GM18951 (cell line): ENCODE measurements around the gene ZGRF1.
A peak's percentile ranks its signal among the peaks of the same experiment; 100 is the strongest.

Experiments used
- POLR2A ChIP-seq: IDR thresholded peaks from 4 replicates; pipeline ENCODE4 v1.6.1; 2011; ENCODE audit warnings: mild to moderate bottlenecking; ENCODE audit not compliant: insufficient read length, insufficient read depth; ENCODE audit errors: extremely low read depth
- in situ Hi-C: fragments of 300-500 bp; cut with MboI; formaldehyde crosslinking; loops from one replicate; pipeline ENCODE4 v1.12.0; 2022; ENCODE audit warnings: low sequenced_read_pairs, mixed read lengths, inconsistent platforms; ENCODE audit not compliant: unreplicated experiment

ZGRF1 gene

GRCh38 chr4:112521123-112522023, 115.3 kb downstream of the ZGRF1 start:
- in situ Hi-C loops, result loop anchor here (10.0 kb wide), 1 partner anchor 427 kb away; no protein-coding TSS in a partner anchor
- TF ChIP-seq POLR2A, result peak; percentile 28

- TF ChIP-seq POLR2A, result no peak
- in situ Hi-C loops, result loop anchor here (10.0 kb wide), 1 partner anchor 426 kb away; no protein-coding TSS in a partner anchor
Measured at GRCh38 chr4:112520598-112521122, 116.0 kb downstream of the ZGRF1 start.

DNA sequence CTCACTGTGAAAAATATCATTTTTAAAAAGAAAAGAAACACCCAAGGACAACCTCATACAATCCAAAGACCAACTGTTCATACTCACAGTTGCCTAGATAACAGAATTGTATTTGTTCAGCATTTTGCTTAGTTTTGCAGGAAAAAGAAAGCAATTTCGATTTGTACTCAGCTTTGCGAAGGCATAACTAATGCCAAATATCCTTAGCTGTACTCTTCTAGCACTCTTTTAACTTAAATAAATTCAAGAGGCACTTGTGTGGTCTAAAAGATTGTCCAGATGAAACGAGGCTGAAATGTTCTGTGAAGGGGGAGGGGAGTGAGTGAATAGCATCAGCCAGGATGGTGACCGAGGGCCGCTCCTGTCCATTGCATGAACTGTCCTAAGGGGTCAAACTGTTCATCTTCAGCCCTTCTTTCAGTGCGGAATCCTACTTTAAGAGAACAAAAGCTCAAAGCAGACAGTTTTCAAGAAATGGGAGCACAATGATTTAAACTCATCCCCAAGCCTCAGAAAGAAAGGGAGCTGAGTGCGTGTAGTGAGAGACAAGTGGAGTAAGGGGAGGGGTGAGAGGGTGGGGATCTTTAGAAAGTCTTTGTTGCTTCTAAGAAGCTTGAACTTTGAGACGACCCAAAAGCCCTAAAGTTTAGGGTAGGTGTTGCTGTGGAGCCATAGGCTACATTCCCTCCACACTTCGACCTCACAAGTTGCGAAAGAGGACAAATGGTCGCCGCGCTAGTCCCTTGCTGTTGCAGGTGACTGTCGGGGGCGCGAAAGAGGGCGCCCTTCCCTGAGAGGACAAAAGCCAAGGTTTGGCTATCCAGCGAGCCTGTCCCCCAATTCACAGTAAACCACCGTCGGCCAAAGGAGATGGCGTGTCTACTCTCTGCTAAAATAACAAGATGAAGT, 116.8 kb downstream of the ZGRF1 start:
- TF ChIP-seq POLR2A, result no peak
- in situ Hi-C loops, result loop anchor here (10.0 kb wide), 1 partner anchor 425 kb away; no protein-coding TSS in a partner anchor

DNA sequence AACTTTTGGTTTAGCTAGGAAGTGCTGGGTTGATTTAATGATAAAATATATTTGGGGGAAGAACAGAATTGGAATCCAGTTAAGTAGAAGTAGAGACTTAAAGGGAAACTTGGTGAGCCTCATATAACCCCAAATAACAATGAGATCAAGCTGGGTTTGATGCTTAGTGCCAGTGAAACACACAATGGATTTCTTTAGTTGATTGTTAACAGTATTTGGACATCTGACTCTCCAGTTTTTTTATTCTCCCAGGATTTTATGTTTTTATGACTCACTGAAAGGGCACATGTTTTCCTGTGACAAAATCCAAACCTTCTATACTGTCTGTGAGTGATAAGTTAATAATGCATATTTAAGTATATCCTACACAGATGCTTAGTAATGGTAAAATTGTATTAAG, 118.0 kb downstream of the ZGRF1 start:
- TF ChIP-seq POLR2A, result no peak
- in situ Hi-C loops, result no loop called here

DNA sequence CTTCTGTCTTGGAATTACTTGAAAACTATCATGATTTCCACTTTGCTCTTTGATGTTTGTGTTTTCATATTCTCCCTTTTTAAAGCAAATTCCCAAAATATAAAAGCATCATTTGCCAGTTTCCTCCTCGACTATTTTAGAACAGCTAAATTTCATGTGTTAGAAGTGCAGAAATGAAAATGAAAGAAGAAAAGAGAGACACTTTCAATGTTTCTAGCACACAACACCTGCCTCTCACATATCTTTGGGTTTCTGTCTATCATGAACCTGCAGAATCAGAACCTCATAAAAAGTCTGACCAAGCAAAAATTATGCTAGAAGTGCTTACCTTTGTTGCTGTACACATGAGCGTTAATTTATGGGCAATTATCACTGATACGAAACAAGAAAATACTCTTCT, 118.8 kb downstream of the ZGRF1 start:
- TF ChIP-seq POLR2A, result no peak
- in situ Hi-C loops, result no loop called here

- in situ Hi-C loops, result no loop called here
- peak; percentile 40 for TF ChIP-seq POLR2A
Measured at GRCh38 chr4:112517067-112517634, 119.6 kb downstream of the ZGRF1 start.

- TF ChIP-seq POLR2A, result peak; percentile 53
- in situ Hi-C loops, result no loop called here
Measured at GRCh38 chr4:112516471-112517066, 120.1 kb downstream of the ZGRF1 start.

- in situ Hi-C loops, result no loop called here
- TF ChIP-seq POLR2A, result no peak
Measured at GRCh38 chr4:112516066-112516470, 120.6 kb downstream of the ZGRF1 start, which contains the start of gene NEUROG2. Gene NEUROG2, minus strand, starts transcription at chr4:112516180. Its CDS starts 705 bp downstream, at chr4:112515475.

- in situ Hi-C loops, result no loop called here
Measured at GRCh38 chr4:112515198-112516065, 121.3 kb downstream of the ZGRF1 start.

GRCh38 chr4:112514647-112515197, 122.0 kb downstream of the ZGRF1 start:
- in situ Hi-C loops, result no loop called here
- no peak for TF ChIP-seq POLR2A

More at GRCh38 chr4:112515198-112516065, 121.3 kb downstream of the ZGRF1 start:
- TF ChIP-seq POLR2A, result peak; percentile 51

- no peak for TF ChIP-seq POLR2A
- in situ Hi-C loops, result no loop called here
Measured at GRCh38 chr4:112513971-112514646, 122.6 kb downstream of the ZGRF1 start.

DNA sequence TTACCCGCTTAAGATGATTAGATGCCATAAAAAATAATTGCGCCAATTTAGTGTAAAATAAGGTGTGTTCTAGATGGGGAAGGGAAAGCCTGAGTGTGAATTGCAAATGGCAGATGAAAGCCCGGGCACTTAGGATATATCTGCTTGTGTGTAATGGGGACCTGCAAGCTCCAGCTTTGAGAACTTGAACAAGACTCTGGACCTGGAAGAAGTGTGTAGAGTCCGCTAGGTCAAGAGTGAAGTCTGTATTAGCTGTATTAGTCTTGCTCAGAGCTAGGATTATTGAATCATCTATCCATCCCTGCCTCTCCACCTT, 124.9 kb downstream of the ZGRF1 start:
- in situ Hi-C loops, result no loop called here
- no peak for TF ChIP-seq POLR2A
